GM23248 (cell line): ENCODE measurements around the gene SRC. TPM values are rescaled to one million over a fixed set of nuclear protein-coding genes. Genes with fewer than 3 reads are reported as not detected.

Experiments used
- DNase-seq: peaks from one replicate; pipeline ENCODE4 v3.0.0-alpha.2; 2015
- H2AFZ ChIP-seq: fragments of 200-600 bp; sonication (generic); 2 replicates; pipeline ENCODE4 v1.6.1; 2016; ENCODE audit warnings: antibody characterized with exemption
- H3F3A ChIP-seq: fragments of 200-600 bp; sonication (generic); 2 replicates; pipeline ENCODE4 v1.6.1; 2016; ENCODE audit warnings: mild to moderate bottlenecking, antibody characterized with exemption, mixed run types; ENCODE audit not compliant: insufficient read depth
- H3K27ac ChIP-seq: fragments of 200-600 bp; sonication (generic); 2 replicates; pipeline ENCODE4 v1.5.1; 2016; ENCODE audit warnings: mild to moderate bottlenecking
- H3K27me3 ChIP-seq: fragments of 200-600 bp; sonication (generic); replicated peaks from 2 replicates; pipeline ENCODE4 v1.6.1; 2016; ENCODE audit warnings: mild to moderate bottlenecking; ENCODE audit not compliant: insufficient read depth
- H3K36me3 ChIP-seq: fragments of 200-600 bp; sonication (generic); 2 replicates; pipeline ENCODE4 v1.6.1; 2016; ENCODE audit warnings: low read depth, mild to moderate bottlenecking
- H3K4me1 ChIP-seq: fragments of 200-600 bp; sonication (generic); 2 replicates; pipeline ENCODE4 v1.6.1; 2016; ENCODE audit warnings: mild to moderate bottlenecking; ENCODE audit not compliant: insufficient read depth
- H3K4me2 ChIP-seq: fragments of 200-600 bp; sonication (generic); one replicate; pipeline ENCODE4 v1.6.1; 2016; ENCODE audit warnings: mild to moderate bottlenecking; ENCODE audit not compliant: unreplicated experiment
- H3K4me3 ChIP-seq: fragments of 200-600 bp; sonication (generic); 2 replicates; pipeline ENCODE4 v1.5.1; 2016; ENCODE audit warnings: mild to moderate bottlenecking
- H3K79me2 ChIP-seq: fragments of 200-600 bp; sonication (generic); 2 replicates; pipeline ENCODE4 v1.6.1; 2016; ENCODE audit warnings: mild to moderate bottlenecking; ENCODE audit not compliant: insufficient read depth
- H3K9ac ChIP-seq: fragments of 200-600 bp; sonication (generic); 2 replicates; pipeline ENCODE4 v1.6.1; 2016; ENCODE audit warnings: mild to moderate bottlenecking
- H3K9me2 ChIP-seq: fragments of 200-600 bp; sonication (generic); 2 replicates; pipeline ENCODE4 v1.6.1; 2016; ENCODE audit warnings: mixed run types, mild to moderate bottlenecking, moderate library complexity; ENCODE audit not compliant: insufficient read depth
- H3K9me3 ChIP-seq: fragments of 200-600 bp; sonication (generic); one replicate; pipeline ENCODE4 v1.6.1; 2017; ENCODE audit warnings: low read depth
- H4K20me1 ChIP-seq: fragments of 200-600 bp; sonication (generic); 2 replicates; pipeline ENCODE4 v1.6.0; 2016; ENCODE audit not compliant: insufficient read depth
- EZH2 ChIP-seq: fragments of 200-600 bp; sonication (generic); IDR thresholded peaks from 2 replicates; pipeline ENCODE4 v1.6.1; 2018; ENCODE audit warnings: antibody characterized with exemption, mild to moderate bottlenecking; ENCODE audit not compliant: insufficient read depth, poor library complexity, severe bottlenecking
- EZH2phosphoT487 ChIP-seq: fragments of 200-600 bp; sonication (generic); IDR thresholded peaks from 2 replicates; pipeline ENCODE4 v1.6.1; 2018; ENCODE audit warnings: antibody characterized with exemption, moderate library complexity, mild to moderate bottlenecking, low read depth; ENCODE audit not compliant: insufficient read depth
- WGBS, 2 experiments: methylation state at CpG; one replicate each; pipeline ENCODE4 v1.1.6; 2015 to 2017; ENCODE audit warnings: low lambda C conversion rate in 2 of 2, low coverage in 1 of 2; ENCODE audit errors: missing lambda C conversion rate in 2 of 2; 5-methylcytosine and 5-hydroxymethylcytosine counted together
- in situ Hi-C: fragments of 300-500 bp; cut with MboI; formaldehyde crosslinking; loops from 2 replicates; pipeline ENCODE4 v1.15.0; 2020
- polyA plus RNA-seq: library from polyadenylated mRNA; unstranded; fragments of >200 nt; fragmentation: Nextera tagmentation; extraction: Ambion mirVana; gene quantifications from 2 replicates; pipeline ENCODE4 v1.2.1, GENCODE V29; 2016
- total RNA-seq: library from RNA; depleted of rRNA; stranded (reverse); fragments of >200 nt; shearing (Covaris generic); gene quantifications from 2 replicates; pipeline ENCODE4 v1.2.3, GENCODE V29; 2014

The SRC gene
- total and polyA plus RNA-seq, 2 experiments from 2014 or later: 17.0 to 28.6 TPM

DNA sequence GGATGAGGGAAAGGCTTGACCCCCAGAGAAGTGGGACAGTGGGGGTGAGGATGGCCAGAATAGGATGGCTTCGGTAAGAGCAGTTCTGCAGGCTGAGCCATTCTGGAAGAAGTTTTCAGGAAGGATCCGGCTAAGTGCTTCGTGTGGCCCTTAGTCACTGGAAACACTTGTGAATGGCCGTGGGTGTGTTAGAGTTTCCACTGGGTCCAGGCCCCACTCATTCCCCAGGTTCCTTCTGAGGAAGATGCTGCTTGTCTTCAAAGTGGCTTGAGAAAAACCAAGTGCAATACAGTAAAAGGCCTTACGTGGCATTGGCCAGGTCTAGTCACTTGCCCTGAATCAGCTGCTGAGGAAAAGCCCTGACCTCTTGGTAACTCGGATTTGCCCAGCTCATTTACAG lies 28.6 kb upstream of the SRC start:
- Histone ChIP-seq H3K4me2 (no peak overlapping the region), H3K4me3 (no peak overlapping the region), H3F3A (peaks cover 13% of the 10 kb centered on the region; the same call in 1 of the 2 replicates), H3K27me3 (no peaks in the 10 kb centered on the region), H3K79me2 (peaks cover 23% of the 10 kb centered on the region), H3K27ac (no peak overlapping the region), H2AFZ (no peak overlapping the region), H3K9me2 (no peaks in the 10 kb centered on the region), H3K9me3 (no peaks in the 10 kb centered on the region), H3K4me1 (peaks cover 25% of the 10 kb centered on the region), H3K9ac (no peak overlapping the region), H4K20me1 (no peaks in the 10 kb centered on the region), H3K36me3 (no peaks in the 10 kb centered on the region)
- TF ChIP-seq EZH2 (no peak), EZH2phosphoT487 (no peak)
- peak; percentile 13 for DNase-seq
- in situ Hi-C loops: no loop called here
- WGBS, 2 experiments: 75 to 80% methylated on average over 6 of the region's 6 CpGs

DNA sequence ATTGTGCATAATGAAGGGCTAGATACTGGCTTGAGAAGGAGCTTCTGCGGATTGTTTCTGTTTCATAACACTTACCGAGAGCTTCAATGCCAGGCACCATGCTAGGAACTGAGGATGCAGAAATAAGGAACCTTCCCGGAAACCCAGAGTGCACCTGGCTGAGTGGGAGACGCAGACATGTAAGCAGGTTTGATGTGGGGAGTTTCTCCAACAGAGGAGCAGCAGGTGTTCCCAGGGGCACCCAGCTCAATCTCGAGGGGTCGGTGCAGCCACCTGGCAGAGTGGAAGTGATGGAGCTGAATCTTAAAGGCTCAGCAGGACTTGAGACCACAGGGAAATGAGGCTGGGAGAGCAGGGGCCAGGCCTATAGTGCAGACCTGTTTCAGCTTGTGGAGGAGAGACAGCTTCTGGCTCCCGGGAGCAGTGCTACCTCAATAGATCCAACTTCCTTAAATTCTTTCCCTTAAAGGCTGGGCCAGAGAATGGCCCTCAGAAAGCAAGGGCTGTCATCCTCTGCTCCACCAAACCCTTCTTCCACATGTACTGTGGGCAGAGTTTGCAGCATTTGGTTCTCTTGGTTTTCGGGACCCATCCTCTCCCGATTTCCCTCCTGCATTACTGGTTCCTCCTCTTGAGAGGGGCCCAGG lies 27.8 kb upstream of the SRC start:
- H3K36me3 ChIP-seq: no peaks in the 10 kb centered on the region
- peaks cover 16% of the 10 kb centered on the region for H3K79me2 ChIP-seq
- peaks cover 20% of the 10 kb centered on the region for H3K4me1 ChIP-seq
- H4K20me1 ChIP-seq: no peaks in the 10 kb centered on the region
- no peak overlapping the region for H3K4me3 ChIP-seq
- H3K9ac ChIP-seq: no peak overlapping the region
- TF ChIP-seq EZH2phosphoT487 (no peak), EZH2 (no peak)
- H3F3A ChIP-seq: peaks cover 9% of the 10 kb centered on the region; the same call in 1 of the 2 replicates
- H3K4me2 ChIP-seq: no peak overlapping the region
- in situ Hi-C loops: no loop called here
- no peak overlapping the region for H2AFZ ChIP-seq
- H3K9me3 ChIP-seq: no peaks in the 10 kb centered on the region
- 87 to 96% methylated on average over 9 of the region's 9 CpGs for WGBS, 2 experiments
- no peaks in the 10 kb centered on the region for H3K9me2 ChIP-seq
- no peak for DNase-seq
- H3K27ac ChIP-seq: no peak overlapping the region
- H3K27me3 ChIP-seq: no peaks in the 10 kb centered on the region

DNA sequence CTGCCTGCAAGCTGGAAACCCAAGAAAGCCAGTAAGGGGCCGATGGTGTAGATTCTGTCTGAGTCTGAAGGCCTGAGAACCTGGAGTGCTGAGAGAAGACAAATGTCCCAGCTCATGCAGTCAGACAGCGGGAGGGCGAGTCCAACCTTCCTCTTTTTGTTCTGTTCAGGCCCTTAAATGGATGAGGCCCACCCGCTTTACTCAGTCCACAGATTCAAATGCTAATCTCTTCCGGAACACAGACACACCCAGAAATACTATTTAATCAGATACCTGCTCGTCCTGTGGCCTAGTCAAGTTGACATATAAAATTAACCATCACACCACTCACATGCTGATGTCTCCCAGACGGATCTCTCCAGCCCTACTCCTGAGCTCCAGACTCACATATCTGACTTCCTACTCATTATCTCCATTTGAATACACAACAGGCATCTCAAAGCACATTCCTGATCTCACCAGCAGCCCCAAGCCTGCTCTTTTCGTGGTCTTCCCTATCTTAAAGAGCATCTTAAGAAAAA lies 26.7 kb upstream of the SRC start:
- Histone ChIP-seq H4K20me1 (no peaks in the 10 kb centered on the region), H3K79me2 (peaks cover 5% of the 10 kb centered on the region; the same call in 1 of the 2 replicates), H3K27ac (no peak overlapping the region), H3K4me3 (no peak overlapping the region), H3K9me2 (no peaks in the 10 kb centered on the region), H3K4me1 (peaks cover 22% of the 10 kb centered on the region), H2AFZ (no peak overlapping the region), H3F3A (peaks cover 16% of the 10 kb centered on the region), H3K27me3 (no peaks in the 10 kb centered on the region), H3K9me3 (no peaks in the 10 kb centered on the region), H3K36me3 (no peaks in the 10 kb centered on the region), H3K4me2 (no peak overlapping the region), H3K9ac (no peak overlapping the region)
- DNase-seq: peak; percentile 28
- in situ Hi-C loops: no loop called here
- 74 to 80% methylated on average over 8 of the region's 8 CpGs for WGBS, 2 experiments
- TF ChIP-seq EZH2 (no peak), EZH2phosphoT487 (no peak)

DNA sequence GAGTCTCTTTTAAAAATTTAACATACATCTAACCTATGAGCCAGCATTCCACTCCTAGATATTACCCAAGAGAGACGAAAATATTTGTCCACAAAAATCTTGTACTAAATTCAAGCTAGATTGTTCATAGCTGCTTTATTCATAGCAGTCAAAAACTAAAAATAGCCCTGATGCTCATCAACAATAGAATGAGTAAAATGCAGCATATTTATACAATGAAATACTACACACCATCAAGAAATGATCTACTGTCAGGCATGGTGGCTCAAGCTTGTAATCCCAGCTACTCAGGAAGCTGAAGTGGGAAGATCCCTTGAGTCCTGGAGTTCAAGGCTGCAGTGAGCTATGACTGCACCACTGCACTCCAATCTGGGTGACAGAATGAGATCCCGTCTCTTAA lies 22.0 kb upstream of the SRC start:
- Histone ChIP-seq H3K4me3 (no peak overlapping the region), H4K20me1 (no peaks in the 10 kb centered on the region), H3K27ac (peak overlapping the region; percentile 64), H3K79me2 (no peaks in the 10 kb centered on the region), H3K4me2 (peak overlapping the region; percentile 40), H3K9me2 (no peaks in the 10 kb centered on the region), H3K9ac (0 out of 2 replicates have a peak overlapping the region, but pooled peaks have one; percentile 2), H3K9me3 (no peaks in the 10 kb centered on the region), H3K27me3 (no peaks in the 10 kb centered on the region), H3K36me3 (no peaks in the 10 kb centered on the region), H3K4me1 (peaks cover 32% of the 10 kb centered on the region), H2AFZ (no peak overlapping the region), H3F3A (peaks cover 31% of the 10 kb centered on the region)
- DNase-seq: peak; percentile 93
- in situ Hi-C loops: no loop called here
- no peak for TF ChIP-seq EZH2phosphoT487
- TF ChIP-seq EZH2: no peak
- 31 to 35% methylated on average over 2 of the region's 2 CpGs for WGBS, 2 experiments
